Activated T-cell treated with anti-CD3 and anti-CD28 coated beads, Interleukin-2, amount 50 U/mL, for 24 hours (primary cell): ENCODE measurements around the gene TYK2.
A peak's percentile ranks its signal among the peaks of the same experiment; 100 is the strongest.
"Not testable (repeated sequence)": the region's sequence is repeated elsewhere in the genome, so short reads cannot be mapped to it uniquely, and the experiment has no call there.

Experiments
- DNase-seq: peaks from one replicate; pipeline ENCODE4 v3.0.0-alpha.2; 2020
- H3K27ac Mint-ChIP-seq: 2 replicates; pipeline ENCODE4 v1.8.0; 2020; ENCODE audit warnings: mild to moderate bottlenecking, mixed read lengths
- H3K27me3 Mint-ChIP-seq: 2 replicates; pipeline ENCODE4 v1.8.0; 2020; ENCODE audit warnings: mixed read lengths
- H3K36me3 Mint-ChIP-seq: 2 replicates; pipeline ENCODE4 v1.8.0; 2020; ENCODE audit warnings: low read depth, mixed read lengths
- H3K4me1 Mint-ChIP-seq: 2 replicates; pipeline ENCODE4 v1.8.0; 2020; ENCODE audit warnings: low read depth, mixed read lengths
- H3K4me3 Mint-ChIP-seq: 2 replicates; pipeline ENCODE4 v1.8.0; 2020; ENCODE audit warnings: mild to moderate bottlenecking, moderate library complexity, mixed read lengths
- H3K9me3 Mint-ChIP-seq: 2 replicates; pipeline ENCODE4 v1.8.0; 2020; ENCODE audit warnings: mixed read lengths

The TYK2 gene

GRCh38 chr19:10339977-10340376 is 40.4 kb downstream of the TYK2 start:
- no peaks in the 10 kb centered on the region for H3K27me3 Mint-ChIP-seq
- no peak for DNase-seq
- peak overlapping the region; percentile 94 for H3K4me3 Mint-ChIP-seq
- H3K27ac Mint-ChIP-seq: peak overlapping the region; percentile 95
- peaks cover 30% of the 10 kb centered on the region for H3K36me3 Mint-ChIP-seq
- peaks cover 32% of the 10 kb centered on the region for H3K4me1 Mint-ChIP-seq
- H3K9me3 Mint-ChIP-seq: no peaks in the 10 kb centered on the region

- Mint-ChIP-seq H3K36me3 (peaks cover 35% of the 10 kb centered on the region), H3K4me3 (peak within 1 kb of the TSS; percentile 94), H3K9me3 (no peaks in the 10 kb centered on the region), H3K4me1 (peaks cover 33% of the 10 kb centered on the region), H3K27me3 (no peaks in the 10 kb centered on the region), H3K27ac (peak within 1 kb of the TSS; percentile 95)
- peak; percentile 82 for DNase-seq
These were observed 40.9 kb downstream of the TYK2 start, which contains the start of gene ICAM3 for GRCh38 chr19:10339380-10339960. TSS of gene ICAM3 (minus strand) at chr19:10339624. CDS start at chr19:10339614, 10 bp downstream.

GRCh38 chr19:10338940-10339339 is 41.4 kb downstream of the TYK2 start:
- Mint-ChIP-seq H3K27me3 (no peaks in the 10 kb centered on the region), H3K27ac (peak overlapping the region; percentile 95), H3K9me3 (no peaks in the 10 kb centered on the region), H3K4me1 (peaks cover 39% of the 10 kb centered on the region), H3K36me3 (peaks cover 41% of the 10 kb centered on the region), H3K4me3 (peak overlapping the region; percentile 94)
- no peak for DNase-seq

- H3K9me3 Mint-ChIP-seq, H3K27me3 Mint-ChIP-seq, H3K4me3 Mint-ChIP-seq, DNase-seq: not testable (repeated sequence)
- Mint-ChIP-seq H3K36me3 (peaks cover 62% of the 10 kb centered on the region), H3K27ac (peak overlapping the region; percentile 55), H3K4me1 (peaks cover 55% of the 10 kb centered on the region)
These were observed 43.6 kb downstream of the TYK2 start for GRCh38 chr19:10336725-10337124.

- H3K27me3 Mint-ChIP-seq: no peaks in the 10 kb centered on the region
- no peak for DNase-seq
- peak overlapping the region; percentile 47 for H3K27ac Mint-ChIP-seq
- H3K9me3 Mint-ChIP-seq: no peaks in the 10 kb centered on the region
- H3K4me1 Mint-ChIP-seq: peaks cover 52% of the 10 kb centered on the region
- no peak overlapping the region for H3K4me3 Mint-ChIP-seq
- H3K36me3 Mint-ChIP-seq: peaks cover 70% of the 10 kb centered on the region
These were observed 44.9 kb downstream of the TYK2 start for GRCh38 chr19:10335352-10335985.

GRCh38 chr19:10334588-10335351 is 45.6 kb downstream of the TYK2 start:
- peak overlapping the region; percentile 99 for H3K4me3 Mint-ChIP-seq
- H3K4me1 Mint-ChIP-seq: peaks cover 53% of the 10 kb centered on the region
- peak overlapping the region; percentile 55 for H3K27ac Mint-ChIP-seq
- DNase-seq: peak; percentile 66
- no peaks in the 10 kb centered on the region for H3K9me3 Mint-ChIP-seq
- peaks cover 77% of the 10 kb centered on the region for H3K36me3 Mint-ChIP-seq
- no peaks in the 10 kb centered on the region for H3K27me3 Mint-ChIP-seq

- peak overlapping the region; percentile 99 for H3K27ac Mint-ChIP-seq
- DNase-seq: no peak
- peak overlapping the region; percentile 99 for H3K4me3 Mint-ChIP-seq
- no peaks in the 10 kb centered on the region for H3K9me3 Mint-ChIP-seq
- peaks cover 45% of the 10 kb centered on the region for H3K4me1 Mint-ChIP-seq
- H3K36me3 Mint-ChIP-seq: peaks cover 80% of the 10 kb centered on the region
- no peaks in the 10 kb centered on the region for H3K27me3 Mint-ChIP-seq
These were observed 46.4 kb downstream of the TYK2 start for GRCh38 chr19:10333758-10334587.

GRCh38 chr19:10332965-10333757 is 47.2 kb downstream of the TYK2 start, which contains the start of gene RAVER1:
TSS of gene RAVER1 (minus strand) at chr19:10333529. CDS start at chr19:10333507, 22 bp downstream.
- Mint-ChIP-seq H3K4me3 (peak within 1 kb of the TSS; percentile 99), H3K9me3 (no peaks in the 10 kb centered on the region), H3K4me1 (peaks cover 37% of the 10 kb centered on the region), H3K36me3 (peaks cover 80% of the 10 kb centered on the region), H3K27ac (peak within 1 kb of the TSS; percentile 99), H3K27me3 (no peaks in the 10 kb centered on the region)
- DNase-seq: peak; percentile 98

- DNase-seq: no peak
- peak overlapping the region; percentile 99 for H3K4me3 Mint-ChIP-seq
- peaks cover 88% of the 10 kb centered on the region for H3K36me3 Mint-ChIP-seq
- H3K4me1 Mint-ChIP-seq: peaks cover 36% of the 10 kb centered on the region
- H3K9me3 Mint-ChIP-seq: no peaks in the 10 kb centered on the region
- H3K27ac Mint-ChIP-seq: peak overlapping the region; percentile 99
- no peaks in the 10 kb centered on the region for H3K27me3 Mint-ChIP-seq
These were observed 48.0 kb downstream of the TYK2 start for GRCh38 chr19:10332158-10332964.

- H3K36me3 Mint-ChIP-seq: peaks cover 92% of the 10 kb centered on the region
- no peak overlapping the region for H3K4me3 Mint-ChIP-seq
- no peaks in the 10 kb centered on the region for H3K9me3 Mint-ChIP-seq
- H3K27ac Mint-ChIP-seq: peak overlapping the region; percentile 41
- H3K27me3 Mint-ChIP-seq: no peaks in the 10 kb centered on the region
- peaks cover 29% of the 10 kb centered on the region for H3K4me1 Mint-ChIP-seq
- no peak for DNase-seq
These were observed 50.8 kb downstream of the TYK2 start for GRCh38 chr19:10329555-10329954.

GRCh38 chr19:10328558-10329429 is 51.6 kb downstream of the TYK2 start:
- no peak overlapping the region for H3K27ac Mint-ChIP-seq
- peaks cover 92% of the 10 kb centered on the region for H3K36me3 Mint-ChIP-seq
- peaks cover 22% of the 10 kb centered on the region for H3K4me1 Mint-ChIP-seq
- no peaks in the 10 kb centered on the region for H3K9me3 Mint-ChIP-seq
- no peak overlapping the region for H3K4me3 Mint-ChIP-seq
- DNase-seq: no peak
- no peaks in the 10 kb centered on the region for H3K27me3 Mint-ChIP-seq

GRCh38 chr19:10327793-10328192 is 52.6 kb downstream of the TYK2 start:
- Mint-ChIP-seq H3K4me3 (no peak overlapping the region), H3K36me3 (peaks cover 92% of the 10 kb centered on the region)

More at GRCh38 chr19:10327793-10328192, 52.6 kb downstream of the TYK2 start:
- Mint-ChIP-seq H3K9me3 (no peaks in the 10 kb centered on the region), H3K4me1 (peaks cover 17% of the 10 kb centered on the region), H3K27me3 (no peaks in the 10 kb centered on the region), H3K27ac (no peak overlapping the region)
- no peak for DNase-seq
